Suprapubic skin (tissue), 4 donors: ENCODE measurements around the gene KCNMB2. TPM values are rescaled to one million over a fixed set of nuclear protein-coding genes. Genes with fewer than 3 reads are reported as not detected.

ENCODE experiments used
- DNase-seq, 2 donors: peaks; one replicate each; pipeline ENCODE4 v3.0.0-alpha.2; 2019; ENCODE audit warnings: low spot score in 2 of 2
- H3K27ac ChIP-seq: fragments of 200-600 bp; sonication (generic); one replicate; pipeline ENCODE4 v1.5.1; 2019
- H3K27me3 ChIP-seq: fragments of 200-600 bp; sonication (generic); one replicate; pipeline ENCODE4 v1.5.1; 2019
- H3K36me3 ChIP-seq: fragments of 200-600 bp; sonication (generic); one replicate; pipeline ENCODE4 v1.5.1; 2019
- H3K4me1 ChIP-seq: fragments of 200-600 bp; sonication (generic); one replicate; pipeline ENCODE4 v1.5.1; 2019
- H3K4me3 ChIP-seq: fragments of 200-600 bp; sonication (generic); one replicate; pipeline ENCODE4 v1.5.1; 2019; ENCODE audit warnings: mild to moderate bottlenecking
- H3K9me3 ChIP-seq: fragments of 200-600 bp; sonication (generic); one replicate; pipeline ENCODE4 v1.5.1; 2019
- EP300 ChIP-seq: sonication (generic); formaldehyde crosslinking; IDR thresholded peaks from one replicate; pipeline ENCODE4 v1.6.1; 2017; ENCODE audit warnings: antibody characterized with exemption
- POLR2A ChIP-seq, 2 donors: fragments of 450-650 bp; IDR thresholded peaks; one replicate each; pipeline ENCODE4 v1.6.1; 2017; ENCODE audit warnings: antibody characterized with exemption in 2 of 2, mild to moderate bottlenecking in 2 of 2, moderate library complexity in 2 of 2
- POLR2AphosphoS5 ChIP-seq, 3 donors: sonication (generic); formaldehyde crosslinking; IDR thresholded peaks; one replicate each; pipeline ENCODE4 v1.6.1; 2017; ENCODE audit warnings: antibody characterized with exemption in 3 of 3
- WGBS: methylation state at CpG from one replicate; pipeline ENCODE4 v1.1.5; 2018; 5-methylcytosine and 5-hydroxymethylcytosine counted together
- total RNA-seq, 4 donors: library from RNA; depleted of rRNA; stranded (reverse); fragments of >200 nt; gene quantifications; one replicate each; pipeline ENCODE4 v1.1.0, GENCODE V29; 2016
- TF ChIP-seq, protein P1 (sequence below), 2 donors: fragments of 200-600 bp in 1 of 2; fragments of 450-650 bp in 1 of 2; sonication (generic) in 1 of 2; IDR thresholded peaks; one replicate each; pipeline ENCODE4 v1.5.1; 2016 to 2019; ENCODE audit warnings: antibody characterized with exemption in 2 of 2, mild to moderate bottlenecking in 1 of 2, moderate library complexity in 1 of 2

Gene KCNMB2
- total RNA-seq, 4 donors from 2014 or later: 0.42 TPM; not detected in 3

DNA sequence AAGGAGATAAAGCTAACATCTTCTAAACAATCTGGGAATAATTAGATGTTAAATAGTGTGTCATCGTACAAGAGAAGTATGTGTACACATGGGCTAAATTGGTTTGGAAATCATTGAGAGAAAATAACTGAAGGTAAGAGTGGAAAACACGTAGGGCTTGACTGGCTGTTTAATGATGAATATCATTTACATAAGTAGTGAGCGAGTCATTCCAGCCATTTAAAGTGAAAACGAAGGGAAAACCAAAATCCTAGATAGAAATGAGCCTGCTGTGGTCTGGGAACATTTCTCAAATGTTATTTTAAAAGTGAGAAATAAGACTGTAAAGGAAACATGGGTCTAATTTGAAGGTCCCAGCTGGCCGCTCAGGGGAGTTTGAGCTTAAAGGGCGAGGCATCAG lies 41.9 kb upstream of the KCNMB2 start:
- no peak for TF ChIP-seq POLR2AphosphoS5 (IDR thresholded peaks at IDR 0.05)
- no peak for TF ChIP-seq EP300
- TF ChIP-seq POLR2A (IDR thresholded peaks at IDR 0.05): no peak
- TF ChIP-seq, protein P1, sequence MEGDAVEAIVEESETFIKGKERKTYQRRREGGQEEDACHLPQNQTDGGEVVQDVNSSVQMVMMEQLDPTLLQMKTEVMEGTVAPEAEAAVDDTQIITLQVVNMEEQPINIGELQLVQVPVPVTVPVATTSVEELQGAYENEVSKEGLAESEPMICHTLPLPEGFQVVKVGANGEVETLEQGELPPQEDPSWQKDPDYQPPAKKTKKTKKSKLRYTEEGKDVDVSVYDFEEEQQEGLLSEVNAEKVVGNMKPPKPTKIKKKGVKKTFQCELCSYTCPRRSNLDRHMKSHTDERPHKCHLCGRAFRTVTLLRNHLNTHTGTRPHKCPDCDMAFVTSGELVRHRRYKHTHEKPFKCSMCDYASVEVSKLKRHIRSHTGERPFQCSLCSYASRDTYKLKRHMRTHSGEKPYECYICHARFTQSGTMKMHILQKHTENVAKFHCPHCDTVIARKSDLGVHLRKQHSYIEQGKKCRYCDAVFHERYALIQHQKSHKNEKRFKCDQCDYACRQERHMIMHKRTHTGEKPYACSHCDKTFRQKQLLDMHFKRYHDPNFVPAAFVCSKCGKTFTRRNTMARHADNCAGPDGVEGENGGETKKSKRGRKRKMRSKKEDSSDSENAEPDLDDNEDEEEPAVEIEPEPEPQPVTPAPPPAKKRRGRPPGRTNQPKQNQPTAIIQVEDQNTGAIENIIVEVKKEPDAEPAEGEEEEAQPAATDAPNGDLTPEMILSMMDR (IDR thresholded peaks at IDR 0.05): no peak
- Histone ChIP-seq H3K4me3 (no peak overlapping the region), H3K27me3 (no peaks in the 10 kb centered on the region), H3K9me3 (no peaks in the 10 kb centered on the region), H3K27ac (no peak overlapping the region), H3K36me3 (no peaks in the 10 kb centered on the region), H3K4me1 (no peaks in the 10 kb centered on the region)
- DNase-seq: no peak
- WGBS: 59% methylated on average over 6 of the region's 6 CpGs

DNA sequence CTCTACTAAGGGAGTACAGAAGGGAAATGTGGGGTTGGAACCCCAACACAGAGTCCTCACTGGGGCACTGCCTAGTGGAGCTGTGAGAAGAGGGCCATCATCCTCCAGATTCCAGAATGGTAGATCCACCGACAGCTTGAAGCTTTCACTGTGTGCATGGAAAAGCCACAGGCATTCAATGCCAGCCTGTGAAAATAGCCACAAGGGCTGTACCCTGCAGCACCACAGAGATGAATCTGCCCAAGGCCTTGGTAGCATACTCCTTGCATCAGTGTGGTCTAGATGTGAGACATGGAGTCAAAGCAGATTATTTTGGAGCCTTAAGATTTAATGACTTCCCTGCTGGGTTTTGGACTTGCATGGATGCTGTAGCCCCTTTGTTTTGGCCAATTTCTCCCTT lies 39.3 kb upstream of the KCNMB2 start:
- DNase-seq: no peak
- 100% methylated on average over 1 of the region's 1 CpG for WGBS
- no peak overlapping the region for H3K4me3 ChIP-seq
- no peaks in the 10 kb centered on the region for H3K9me3 ChIP-seq
- H3K4me1 ChIP-seq: no peaks in the 10 kb centered on the region
- no peaks in the 10 kb centered on the region for H3K27me3 ChIP-seq
- H3K36me3 ChIP-seq: no peaks in the 10 kb centered on the region
- H3K27ac ChIP-seq: no peak overlapping the region
- no peak for TF ChIP-seq POLR2AphosphoS5 (IDR thresholded peaks at IDR 0.05)

DNA sequence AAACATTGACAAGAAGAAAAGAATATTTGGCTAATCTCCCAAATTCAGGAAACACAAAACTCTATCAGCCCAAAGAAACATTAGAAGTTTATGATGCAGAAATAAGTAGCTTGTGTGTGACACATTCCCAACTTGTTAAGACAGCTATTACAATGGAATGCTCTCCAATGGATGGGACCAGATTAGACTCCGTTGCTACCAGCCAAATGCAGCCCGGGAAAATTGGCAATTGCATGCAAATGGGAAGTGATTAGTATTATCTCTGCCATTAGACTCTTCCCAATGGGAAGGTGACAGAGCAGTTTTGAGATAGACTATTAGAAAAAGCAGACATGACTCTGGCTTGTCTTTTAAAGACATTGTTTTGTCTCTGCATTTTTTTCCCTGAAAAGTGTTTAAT lies 37.4 kb upstream of the KCNMB2 start:
- H3K36me3 ChIP-seq: no peaks in the 10 kb centered on the region
- TF ChIP-seq, protein P1 (IDR thresholded peaks at IDR 0.05): no peak
- TF ChIP-seq POLR2AphosphoS5 (IDR thresholded peaks at IDR 0.05) (no peak), EP300 (no peak), POLR2A (IDR thresholded peaks at IDR 0.05) (no peak)

DNA sequence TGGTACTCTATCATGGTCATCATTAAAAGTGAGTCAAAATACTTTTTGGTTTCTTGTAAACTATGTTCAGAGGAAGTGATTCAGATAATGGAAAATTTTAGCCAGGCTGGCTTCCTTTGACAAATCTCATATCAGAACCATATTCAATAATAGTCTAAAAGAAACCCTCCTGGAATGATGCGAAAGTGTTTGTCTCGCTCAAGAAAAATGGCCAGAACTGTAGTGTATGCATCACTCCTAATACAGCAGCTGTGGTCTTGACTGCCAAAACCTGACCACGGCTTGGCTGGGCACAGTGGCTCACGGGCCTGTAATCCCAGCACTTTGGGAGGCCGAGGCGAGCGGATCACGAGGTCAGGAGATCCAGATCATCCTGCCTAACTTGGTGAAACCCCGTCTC lies 35.6 kb upstream of the KCNMB2 start:
- no peaks in the 10 kb centered on the region for H3K27me3 ChIP-seq
- no peaks in the 10 kb centered on the region for H3K9me3 ChIP-seq
- DNase-seq: no peak
- 96% methylated on average over 9 of the region's 9 CpGs for WGBS
- H3K36me3 ChIP-seq: no peaks in the 10 kb centered on the region
- no peak overlapping the region for H3K4me3 ChIP-seq
- no peak overlapping the region for H3K27ac ChIP-seq
- H3K4me1 ChIP-seq: no peaks in the 10 kb centered on the region
- TF ChIP-seq, protein P1 (IDR thresholded peaks at IDR 0.05): no peak
- TF ChIP-seq POLR2A (IDR thresholded peaks at IDR 0.05) (no peak), EP300 (no peak), POLR2AphosphoS5 (IDR thresholded peaks at IDR 0.05) (no peak)

More for the DNA sequence above, 37.4 kb upstream of the KCNMB2 start:
- no peak for DNase-seq
- WGBS: 27% methylated on average over 2 of the region's 2 CpGs
- no peak overlapping the region for H3K4me3 ChIP-seq
- no peaks in the 10 kb centered on the region for H3K27me3 ChIP-seq
- H3K4me1 ChIP-seq: no peaks in the 10 kb centered on the region
- H3K27ac ChIP-seq: no peak overlapping the region
- no peaks in the 10 kb centered on the region for H3K9me3 ChIP-seq

DNA sequence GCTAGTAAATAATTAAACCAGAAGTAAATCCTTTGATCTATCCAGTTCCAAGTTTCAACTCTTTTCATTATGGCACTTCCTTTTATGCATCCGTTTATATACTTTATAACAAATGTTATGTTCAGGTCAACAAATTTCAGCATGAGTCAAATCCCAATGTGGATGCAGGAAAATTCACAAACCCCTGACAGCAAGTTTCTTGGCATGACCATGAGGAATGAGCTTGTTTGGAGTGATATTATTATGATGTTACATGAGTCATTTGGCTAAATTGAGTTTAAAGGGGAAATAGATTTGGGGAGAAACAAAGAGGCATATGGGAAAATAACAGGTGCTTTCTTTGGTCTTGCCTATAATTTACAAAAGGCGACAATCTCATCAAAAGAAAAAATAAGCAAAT lies 32.1 kb upstream of the KCNMB2 start:
- no peak for TF ChIP-seq POLR2A (IDR thresholded peaks at IDR 0.05)

DNA sequence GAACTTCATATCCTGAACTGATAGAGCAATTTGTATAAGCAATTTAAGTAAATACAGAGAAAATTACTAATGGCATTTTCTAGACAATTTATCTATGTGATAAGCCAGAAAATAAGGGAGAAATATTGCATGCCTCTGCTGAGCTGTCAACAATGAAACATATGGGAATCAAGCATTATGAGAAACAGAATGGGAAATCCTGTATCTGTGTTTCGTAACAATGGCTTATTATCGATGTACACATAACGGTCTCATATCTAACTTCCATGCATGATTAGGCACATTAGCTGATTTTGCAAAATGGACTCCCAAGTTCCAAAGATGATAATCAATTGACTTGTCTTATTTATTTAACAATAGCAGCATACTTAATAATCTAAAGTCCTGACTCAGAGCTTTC lies 30.4 kb upstream of the KCNMB2 start:
- WGBS: 81% methylated on average over 3 of the region's 3 CpGs
- TF ChIP-seq POLR2AphosphoS5 (IDR thresholded peaks at IDR 0.05) (no peak), POLR2A (IDR thresholded peaks at IDR 0.05) (no peak), EP300 (no peak)
- TF ChIP-seq, protein P1 (IDR thresholded peaks at IDR 0.05): no peak
- no peaks in the 10 kb centered on the region for H3K9me3 ChIP-seq

More for the DNA sequence above, 32.1 kb upstream of the KCNMB2 start:
- H3K4me3 ChIP-seq: no peak overlapping the region
- H3K4me1 ChIP-seq: no peaks in the 10 kb centered on the region
- no peaks in the 10 kb centered on the region for H3K36me3 ChIP-seq
- peaks cover 3% of the 10 kb centered on the region for H3K27me3 ChIP-seq
- DNase-seq: no peak
- no peaks in the 10 kb centered on the region for H3K9me3 ChIP-seq
- H3K27ac ChIP-seq: no peak overlapping the region
- WGBS: 73% methylated on average over 2 of the region's 2 CpGs

More for the DNA sequence above, 30.4 kb upstream of the KCNMB2 start:
- no peaks in the 10 kb centered on the region for H3K4me1 ChIP-seq
- peaks cover 3% of the 10 kb centered on the region for H3K27me3 ChIP-seq
- H3K36me3 ChIP-seq: no peaks in the 10 kb centered on the region
- no peak overlapping the region for H3K4me3 ChIP-seq
- H3K27ac ChIP-seq: no peak overlapping the region
- DNase-seq: no peak
